ENCODE results near the gene GADD45B.

DNA sequence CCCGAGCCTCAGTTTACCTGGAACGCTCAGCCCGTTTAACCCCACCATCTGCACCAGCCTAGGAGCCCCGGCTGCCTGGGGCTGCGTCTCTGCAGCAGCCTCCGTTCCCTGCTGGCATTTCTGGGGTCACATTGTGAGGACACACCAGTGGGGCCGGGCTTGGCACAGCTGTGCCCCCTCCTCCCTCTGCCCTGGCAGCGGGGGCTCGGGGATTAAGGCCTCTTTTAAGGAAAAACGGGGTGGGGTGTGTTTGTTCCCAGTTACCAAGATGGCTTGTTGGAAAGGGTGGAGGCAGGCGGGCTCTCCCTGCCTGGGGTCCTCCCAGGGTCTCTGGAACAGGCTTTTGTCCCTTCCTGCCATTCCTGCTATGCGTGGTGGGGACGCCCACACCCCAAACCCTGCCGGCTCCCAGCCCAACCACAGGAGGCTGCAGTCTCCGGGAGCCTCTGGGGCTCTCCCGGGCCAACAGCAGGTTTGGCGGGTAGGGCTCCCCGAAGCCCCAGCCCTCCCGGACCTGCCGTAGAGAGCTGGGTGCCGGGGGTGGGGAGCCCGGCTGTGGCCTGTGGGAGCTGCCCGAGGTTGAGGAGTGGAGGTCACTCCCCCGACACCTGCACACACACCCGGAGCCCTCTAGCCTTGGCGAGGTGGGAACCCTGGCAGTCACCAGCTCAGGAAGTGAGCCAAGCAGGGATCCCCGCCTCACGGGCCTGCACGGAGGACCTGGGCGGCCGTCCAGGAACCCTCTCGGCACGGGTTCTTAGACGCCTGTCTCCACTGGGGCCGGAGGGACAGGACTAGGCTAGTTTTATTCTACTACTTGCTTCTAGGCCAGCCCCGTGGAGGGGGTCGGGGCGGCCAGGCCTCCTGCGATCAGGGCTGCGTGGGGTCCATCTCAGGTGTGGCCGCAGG, 36.9 kb downstream of the GADD45B start:
- TF ChIP-seq EZH2 (IDR thresholded peaks at IDR 0.05; ENCODE audit: borderline replicate concordance, low read depth, low read length, severe bottlenecking) (no peak), POLR2A (IDR thresholded peaks at IDR 0.05; ENCODE audit: low read depth, low read length) (no peak)
- TF ChIP-seq, protein P1, sequence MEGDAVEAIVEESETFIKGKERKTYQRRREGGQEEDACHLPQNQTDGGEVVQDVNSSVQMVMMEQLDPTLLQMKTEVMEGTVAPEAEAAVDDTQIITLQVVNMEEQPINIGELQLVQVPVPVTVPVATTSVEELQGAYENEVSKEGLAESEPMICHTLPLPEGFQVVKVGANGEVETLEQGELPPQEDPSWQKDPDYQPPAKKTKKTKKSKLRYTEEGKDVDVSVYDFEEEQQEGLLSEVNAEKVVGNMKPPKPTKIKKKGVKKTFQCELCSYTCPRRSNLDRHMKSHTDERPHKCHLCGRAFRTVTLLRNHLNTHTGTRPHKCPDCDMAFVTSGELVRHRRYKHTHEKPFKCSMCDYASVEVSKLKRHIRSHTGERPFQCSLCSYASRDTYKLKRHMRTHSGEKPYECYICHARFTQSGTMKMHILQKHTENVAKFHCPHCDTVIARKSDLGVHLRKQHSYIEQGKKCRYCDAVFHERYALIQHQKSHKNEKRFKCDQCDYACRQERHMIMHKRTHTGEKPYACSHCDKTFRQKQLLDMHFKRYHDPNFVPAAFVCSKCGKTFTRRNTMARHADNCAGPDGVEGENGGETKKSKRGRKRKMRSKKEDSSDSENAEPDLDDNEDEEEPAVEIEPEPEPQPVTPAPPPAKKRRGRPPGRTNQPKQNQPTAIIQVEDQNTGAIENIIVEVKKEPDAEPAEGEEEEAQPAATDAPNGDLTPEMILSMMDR (IDR thresholded peaks at IDR 0.05; ENCODE audit: extremely low read depth in 1 of 2, insufficient read depth in 1 of 2, low read depth in 1 of 2, low read length in 2 of 2) = no peak

Measured in endothelial cell of umbilical vein (primary cell).